Measurements from ENCODE around the gene GNAL. TPM values are rescaled to one million over a fixed set of nuclear protein-coding genes. Genes with fewer than 3 reads are reported as not detected.

GNAL gene
- total RNA-seq, 4 donors from 2014 or later, result 22.8 to 30.4 (median 26.5) TPM

DNA sequence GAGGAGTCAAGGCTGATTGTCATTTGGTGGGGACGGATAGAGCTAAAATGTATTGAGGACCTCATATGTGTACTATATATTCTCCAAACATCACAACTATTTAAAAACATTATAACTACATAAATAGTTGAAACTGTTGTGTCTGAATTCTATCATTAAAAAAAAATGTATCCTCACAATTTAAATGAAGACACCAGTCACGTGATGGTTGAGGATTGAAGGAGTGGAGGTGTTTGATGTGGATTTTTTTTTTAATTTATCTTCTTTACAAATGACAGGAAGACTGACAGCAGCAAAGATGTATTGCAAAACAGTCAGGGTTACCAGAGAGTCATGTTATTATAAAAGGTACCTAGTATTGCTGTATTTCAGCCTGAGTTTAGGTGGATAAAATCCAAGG, 30.0 kb downstream of the GNAL start:
- Histone ChIP-seq H3K36me3 (no peaks in the 10 kb centered on the region), H3K27me3 (no peaks in the 10 kb centered on the region), H3K27ac (no peak overlapping the region), H3K9me3 (no peaks in the 10 kb centered on the region), H3K4me1 (no peaks in the 10 kb centered on the region), H3K4me3 (replicated peaks in 1 of 3) (no peak overlapping the region)
- WGBS, 2 donors, result 85 to 93% methylated on average over 2 of the region's 2 CpGs
- TF ChIP-seq CTCF (IDR thresholded peaks at IDR 0.05) (no peak), POLR2A (IDR thresholded peaks at IDR 0.05) (no peak)
- intact Hi-C loops (cut with DNase I), result no loop called here
- no peak for DNase-seq

DNA sequence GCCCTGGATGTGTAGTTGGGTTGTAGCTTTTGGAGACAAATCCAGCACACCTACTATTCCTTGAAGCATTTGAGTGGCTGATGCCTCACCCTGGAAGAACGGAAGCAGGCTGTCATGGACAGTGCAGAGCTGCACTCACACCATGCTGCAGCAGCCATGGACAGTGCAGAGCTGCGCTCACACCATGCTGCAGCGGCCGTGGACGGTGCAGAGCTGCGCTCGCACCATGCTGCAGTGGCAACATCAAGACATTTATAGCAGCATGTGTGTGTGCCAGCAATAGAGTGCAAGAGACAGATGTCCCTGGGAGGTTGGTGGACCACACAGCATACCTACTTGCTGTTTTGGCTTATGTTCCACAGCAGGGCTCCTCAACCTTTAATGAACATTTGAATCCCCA, 30.6 kb downstream of the GNAL start:
- no peak overlapping the region for H3K27ac ChIP-seq
- no peaks in the 10 kb centered on the region for H3K27me3 ChIP-seq
- H3K4me1 ChIP-seq, result no peaks in the 10 kb centered on the region
- no peaks in the 10 kb centered on the region for H3K36me3 ChIP-seq
- intact Hi-C loops (cut with DNase I), result no loop called here
- TF ChIP-seq CTCF (IDR thresholded peaks at IDR 0.05), result no peak
- no peak for TF ChIP-seq POLR2A (IDR thresholded peaks at IDR 0.05)
- no peaks in the 10 kb centered on the region for H3K9me3 ChIP-seq
- WGBS, 2 donors, result 88 to 100% methylated on average over 3 to 7 of the region's 7 CpGs
- H3K4me3 ChIP-seq (replicated peaks in 1 of 3), result no peak overlapping the region
- no peak for DNase-seq

DNA sequence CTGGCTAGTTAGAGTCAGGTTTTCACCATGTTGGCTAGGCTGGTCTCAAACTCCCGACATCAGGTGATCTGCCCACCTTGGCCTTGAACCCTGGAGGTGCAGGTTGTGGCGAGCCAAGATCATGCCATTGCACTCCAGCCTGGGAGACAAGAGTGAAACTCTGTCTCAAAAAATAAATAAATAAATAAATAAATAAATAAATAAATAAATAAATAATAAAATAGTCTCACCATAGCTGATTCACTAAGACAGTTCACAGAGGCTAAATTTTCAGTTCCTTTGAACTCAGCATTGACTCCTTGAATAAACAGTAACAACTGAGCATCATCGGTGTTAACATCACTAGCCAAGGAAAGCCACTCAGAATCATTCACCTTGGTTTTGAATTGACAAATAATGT, 32.7 kb downstream of the GNAL start:
- Histone ChIP-seq H3K4me3 (replicated peaks in 1 of 3) (no peak overlapping the region), H3K9me3 (no peaks in the 10 kb centered on the region), H3K27me3 (no peaks in the 10 kb centered on the region), H3K27ac (no peak overlapping the region), H3K36me3 (no peaks in the 10 kb centered on the region), H3K4me1 (no peaks in the 10 kb centered on the region)
- no peak for TF ChIP-seq POLR2A (IDR thresholded peaks at IDR 0.05)
- no peak for TF ChIP-seq CTCF (IDR thresholded peaks at IDR 0.05)
- no peak for DNase-seq
- intact Hi-C loops (cut with DNase I), result no loop called here
- WGBS, 2 donors, result 93 to 98% methylated on average over 3 of the region's 3 CpGs

DNA sequence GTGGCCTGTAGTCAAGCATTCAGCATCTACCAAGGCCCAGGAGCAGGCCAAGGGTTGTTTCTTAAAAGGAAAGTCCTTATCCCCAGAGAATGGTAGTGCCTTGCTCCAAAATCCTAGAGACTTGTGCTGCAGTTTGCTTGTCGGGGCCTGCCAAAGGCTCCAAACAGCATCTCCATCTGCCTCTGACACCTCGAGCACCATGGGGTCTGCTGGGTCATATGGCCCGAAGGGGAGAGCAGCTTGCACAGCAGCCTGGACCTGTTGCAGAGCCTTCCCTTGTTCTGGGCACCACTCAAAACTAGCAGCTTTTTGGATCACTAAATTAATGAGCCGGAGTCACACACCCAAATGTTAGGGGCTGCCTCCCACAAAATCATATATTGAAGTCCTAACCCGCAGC, 35.7 kb downstream of the GNAL start:
- 94 to 95% methylated on average over 4 to 5 of the region's 5 CpGs for WGBS, 2 donors
- Histone ChIP-seq H3K36me3 (no peaks in the 10 kb centered on the region), H3K27me3 (no peaks in the 10 kb centered on the region), H3K27ac (no peak overlapping the region), H3K4me1 (no peaks in the 10 kb centered on the region), H3K9me3 (no peaks in the 10 kb centered on the region), H3K4me3 (replicated peaks in 1 of 3) (no peak overlapping the region)
- TF ChIP-seq POLR2A (IDR thresholded peaks at IDR 0.05), result no peak
- no peak for TF ChIP-seq CTCF (IDR thresholded peaks at IDR 0.05)
- DNase-seq, result no peak
- intact Hi-C loops (cut with DNase I), result no loop called here

DNA sequence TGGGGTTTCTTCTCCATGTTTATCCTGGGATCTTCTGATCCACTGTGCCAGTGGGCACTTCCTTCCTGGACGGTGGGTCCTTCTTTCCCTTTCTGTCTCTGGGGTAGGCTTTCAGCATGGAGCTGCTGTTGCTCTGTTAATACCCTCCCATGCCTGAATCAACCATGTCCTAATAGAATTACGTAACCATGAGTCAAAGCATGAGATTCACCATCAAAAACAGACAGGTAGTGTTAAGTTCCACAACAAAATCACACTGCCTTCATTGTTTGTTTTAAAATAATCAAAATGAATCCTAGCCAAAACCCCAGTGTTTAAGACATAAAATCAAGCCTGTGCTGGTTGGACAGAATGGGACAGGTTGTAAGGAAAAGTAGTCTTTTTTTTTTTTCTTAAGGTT, 37.5 kb downstream of the GNAL start:
- no peaks in the 10 kb centered on the region for H3K4me1 ChIP-seq
- no peak for DNase-seq
- H3K36me3 ChIP-seq, result no peaks in the 10 kb centered on the region
- TF ChIP-seq POLR2A (IDR thresholded peaks at IDR 0.05) (no peak), CTCF (IDR thresholded peaks at IDR 0.05) (no peak)
- no peaks in the 10 kb centered on the region for H3K27me3 ChIP-seq
- no peak overlapping the region for H3K27ac ChIP-seq
- H3K4me3 ChIP-seq (replicated peaks in 1 of 3), result no peak overlapping the region
- WGBS, 2 donors, result 88 to 90% methylated on average over 2 of the region's 2 CpGs
- no peaks in the 10 kb centered on the region for H3K9me3 ChIP-seq
- intact Hi-C loops (cut with DNase I), result no loop called here

Data from thyroid gland (tissue), 4 donors.